GM23248 (cell line): ENCODE results near the gene GRB14. TPM values are rescaled to one million over a fixed set of nuclear protein-coding genes. Genes with fewer than 3 reads are reported as not detected.

Experiments
- DNase-seq: peaks from one replicate; pipeline ENCODE4 v3.0.0-alpha.2; 2015
- H2AFZ ChIP-seq: fragments of 200-600 bp; sonication (generic); 2 replicates; pipeline ENCODE4 v1.6.1; 2016; ENCODE audit warnings: antibody characterized with exemption
- H3F3A ChIP-seq: fragments of 200-600 bp; sonication (generic); 2 replicates; pipeline ENCODE4 v1.6.1; 2016; ENCODE audit warnings: mild to moderate bottlenecking, antibody characterized with exemption, mixed run types; ENCODE audit not compliant: insufficient read depth
- H3K27ac ChIP-seq: fragments of 200-600 bp; sonication (generic); 2 replicates; pipeline ENCODE4 v1.5.1; 2016; ENCODE audit warnings: mild to moderate bottlenecking
- H3K27me3 ChIP-seq: fragments of 200-600 bp; sonication (generic); replicated peaks from 2 replicates; pipeline ENCODE4 v1.6.1; 2016; ENCODE audit warnings: mild to moderate bottlenecking; ENCODE audit not compliant: insufficient read depth
- H3K36me3 ChIP-seq: fragments of 200-600 bp; sonication (generic); 2 replicates; pipeline ENCODE4 v1.6.1; 2016; ENCODE audit warnings: low read depth, mild to moderate bottlenecking
- H3K4me1 ChIP-seq: fragments of 200-600 bp; sonication (generic); 2 replicates; pipeline ENCODE4 v1.6.1; 2016; ENCODE audit warnings: mild to moderate bottlenecking; ENCODE audit not compliant: insufficient read depth
- H3K4me2 ChIP-seq: fragments of 200-600 bp; sonication (generic); one replicate; pipeline ENCODE4 v1.6.1; 2016; ENCODE audit warnings: mild to moderate bottlenecking; ENCODE audit not compliant: unreplicated experiment
- H3K4me3 ChIP-seq: fragments of 200-600 bp; sonication (generic); 2 replicates; pipeline ENCODE4 v1.5.1; 2016; ENCODE audit warnings: mild to moderate bottlenecking
- H3K79me2 ChIP-seq: fragments of 200-600 bp; sonication (generic); 2 replicates; pipeline ENCODE4 v1.6.1; 2016; ENCODE audit warnings: mild to moderate bottlenecking; ENCODE audit not compliant: insufficient read depth
- H3K9ac ChIP-seq: fragments of 200-600 bp; sonication (generic); 2 replicates; pipeline ENCODE4 v1.6.1; 2016; ENCODE audit warnings: mild to moderate bottlenecking
- H3K9me2 ChIP-seq: fragments of 200-600 bp; sonication (generic); 2 replicates; pipeline ENCODE4 v1.6.1; 2016; ENCODE audit warnings: mixed run types, mild to moderate bottlenecking, moderate library complexity; ENCODE audit not compliant: insufficient read depth
- H3K9me3 ChIP-seq: fragments of 200-600 bp; sonication (generic); one replicate; pipeline ENCODE4 v1.6.1; 2017; ENCODE audit warnings: low read depth
- H4K20me1 ChIP-seq: fragments of 200-600 bp; sonication (generic); 2 replicates; pipeline ENCODE4 v1.6.0; 2016; ENCODE audit not compliant: insufficient read depth
- EZH2 ChIP-seq: fragments of 200-600 bp; sonication (generic); IDR thresholded peaks from 2 replicates; pipeline ENCODE4 v1.6.1; 2018; ENCODE audit warnings: antibody characterized with exemption, mild to moderate bottlenecking; ENCODE audit not compliant: insufficient read depth, poor library complexity, severe bottlenecking
- EZH2phosphoT487 ChIP-seq: fragments of 200-600 bp; sonication (generic); IDR thresholded peaks from 2 replicates; pipeline ENCODE4 v1.6.1; 2018; ENCODE audit warnings: antibody characterized with exemption, moderate library complexity, mild to moderate bottlenecking, low read depth; ENCODE audit not compliant: insufficient read depth
- WGBS, 2 experiments: methylation state at CpG; one replicate each; pipeline ENCODE4 v1.1.6; 2015 to 2017; ENCODE audit warnings: low lambda C conversion rate in 2 of 2, low coverage in 1 of 2; ENCODE audit errors: missing lambda C conversion rate in 2 of 2; 5-methylcytosine and 5-hydroxymethylcytosine counted together
- in situ Hi-C: fragments of 300-500 bp; cut with MboI; formaldehyde crosslinking; loops from 2 replicates; pipeline ENCODE4 v1.15.0; 2020
- polyA plus RNA-seq: library from polyadenylated mRNA; unstranded; fragments of >200 nt; fragmentation: Nextera tagmentation; extraction: Ambion mirVana; gene quantifications from 2 replicates; pipeline ENCODE4 v1.2.1, GENCODE V29; 2016
- total RNA-seq: library from RNA; depleted of rRNA; stranded (reverse); fragments of >200 nt; shearing (Covaris generic); gene quantifications from 2 replicates; pipeline ENCODE4 v1.2.3, GENCODE V29; 2014

Gene GRB14
- total and polyA plus RNA-seq, 2 experiments from 2014 or later = 0.23 TPM; not detected in 1

DNA sequence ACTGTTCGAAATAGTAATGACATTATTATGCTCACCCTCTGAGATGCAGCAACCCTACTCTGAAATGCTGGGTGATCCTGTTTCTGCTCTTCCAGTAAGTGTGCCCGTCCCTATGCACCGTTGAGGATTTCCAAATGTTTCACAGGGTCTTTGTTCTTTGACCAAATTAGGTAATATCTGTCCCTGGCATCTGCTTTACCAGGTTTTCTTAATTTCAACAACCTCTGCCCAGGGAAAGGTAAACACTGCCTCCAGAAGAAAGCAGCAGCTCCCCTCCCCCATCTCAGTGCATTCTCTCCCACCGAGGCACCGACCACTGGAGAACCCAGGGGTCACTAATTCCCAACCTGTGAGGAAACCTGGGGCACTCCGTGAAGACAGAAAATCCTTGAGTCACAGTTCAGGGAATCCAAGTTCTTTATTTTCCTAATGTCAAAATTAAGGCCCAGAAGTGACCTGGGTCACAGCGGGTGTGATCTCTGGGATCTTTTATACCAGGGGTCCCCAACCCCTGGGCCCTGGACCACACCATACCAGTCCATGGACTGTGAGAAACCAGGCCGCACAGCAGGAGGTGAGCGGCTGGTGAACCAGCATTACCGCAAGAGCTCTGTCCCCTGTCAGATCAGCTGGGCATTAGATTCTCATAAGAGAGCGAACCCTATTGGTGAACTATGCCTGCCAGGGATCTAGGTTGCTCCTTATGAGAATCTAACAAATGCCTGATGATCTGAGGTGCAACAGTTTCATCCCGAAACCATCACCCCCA lies 1.2 kb upstream of the GRB14 start:
- no peak for DNase-seq
- H3K4me1 ChIP-seq = peaks cover 24% of the 10 kb centered on the region
- 81% methylated on average over 12 of the region's 12 CpGs for WGBS, 2 experiments
- H3K79me2 ChIP-seq = no peaks in the 10 kb centered on the region
- no peaks in the 10 kb centered on the region for H3K36me3 ChIP-seq
- no peak overlapping the region for H3K27ac ChIP-seq
- H3K9me2 ChIP-seq = no peaks in the 10 kb centered on the region
- no peaks in the 10 kb centered on the region for H4K20me1 ChIP-seq
- TF ChIP-seq EZH2 = no peak
- TF ChIP-seq EZH2phosphoT487 = no peak
- no peak overlapping the region for H2AFZ ChIP-seq
- no peak overlapping the region for H3K4me2 ChIP-seq
- H3K9me3 ChIP-seq = no peaks in the 10 kb centered on the region
- no peak overlapping the region for H3K9ac ChIP-seq
- H3F3A ChIP-seq = peaks cover 34% of the 10 kb centered on the region
- H3K27me3 ChIP-seq = peaks cover 6% of the 10 kb centered on the region; the same call in 1 of the 2 replicates
- no peak overlapping the region for H3K4me3 ChIP-seq
- in situ Hi-C loops = no loop called here

- Histone ChIP-seq H3K27me3 (peaks cover 6% of the 10 kb centered on the region; the same call in 1 of the 2 replicates), H3K9ac (no peak overlapping the region), H3K4me1 (peaks cover 28% of the 10 kb centered on the region), H2AFZ (peak overlapping the region; percentile 53; the same call in 1 of the 2 replicates), H3K4me3 (peak overlapping the region; percentile 69), H3K27ac (no peak overlapping the region), H3K36me3 (no peaks in the 10 kb centered on the region), H3K4me2 (peak overlapping the region; percentile 51), H3K9me2 (no peaks in the 10 kb centered on the region), H3K9me3 (no peaks in the 10 kb centered on the region), H4K20me1 (no peaks in the 10 kb centered on the region), H3K79me2 (no peaks in the 10 kb centered on the region), H3F3A (peaks cover 30% of the 10 kb centered on the region)
- DNase-seq = no peak
- in situ Hi-C loops = no loop called here
- TF ChIP-seq EZH2 (no peak), EZH2phosphoT487 (no peak)
- 7 to 8% methylated on average over 9 to 10 of the region's 13 CpGs for WGBS, 2 experiments
Measured at GRCh38 chr2:164621764-164622105, 453 bp upstream of the GRB14 start.

GRCh38 chr2:164620457-164620856 lies 825 bp downstream of the GRB14 start:
- Histone ChIP-seq H3K4me2 (peak overlapping the region; percentile 81), H3K36me3 (no peaks in the 10 kb centered on the region), H3K27ac (no peak overlapping the region), H4K20me1 (no peaks in the 10 kb centered on the region), H3K9me2 (no peaks in the 10 kb centered on the region), H3K9ac (no peak overlapping the region), H3K9me3 (no peaks in the 10 kb centered on the region), H3K4me1 (peaks cover 21% of the 10 kb centered on the region), H3K4me3 (peak overlapping the region; percentile 69), H3F3A (peaks cover 19% of the 10 kb centered on the region), H3K27me3 (peaks cover 6% of the 10 kb centered on the region; the same call in 1 of the 2 replicates), H2AFZ (peak overlapping the region; percentile 70; the same call in 1 of the 2 replicates), H3K79me2 (no peaks in the 10 kb centered on the region)
- no peak for TF ChIP-seq EZH2phosphoT487
- TF ChIP-seq EZH2 = peak; percentile 71
- 16 to 23% methylated on average over 7 of the region's 7 CpGs for WGBS, 2 experiments
- no peak for DNase-seq
- in situ Hi-C loops = no loop called here

DNA sequence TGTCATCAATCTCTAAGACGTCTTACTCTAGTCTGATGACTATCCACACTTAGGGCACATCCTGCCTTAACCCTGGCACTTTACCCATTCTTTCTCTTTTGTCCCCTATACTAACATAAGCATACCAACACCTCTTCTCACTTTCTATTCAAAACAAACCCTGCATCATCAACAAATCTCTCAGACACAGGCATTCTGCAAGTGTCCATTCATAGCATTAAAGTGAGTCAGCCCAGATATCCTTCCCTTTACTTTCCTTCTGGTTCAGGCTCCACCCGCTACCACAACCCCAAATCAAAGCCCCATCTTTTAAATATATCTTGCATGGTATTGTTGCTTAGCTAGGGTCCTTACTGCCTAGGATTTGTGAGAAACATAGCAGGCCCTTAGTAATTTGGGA lies 3.8 kb downstream of the GRB14 start:
- H3K4me1 ChIP-seq = peaks cover 5% of the 10 kb centered on the region; the same call in 1 of the 2 replicates
- no peak overlapping the region for H3K27ac ChIP-seq
- H3F3A ChIP-seq = no peaks in the 10 kb centered on the region
- no peaks in the 10 kb centered on the region for H3K9me3 ChIP-seq
- no peak overlapping the region for H3K4me3 ChIP-seq
- 62% methylated on average over 2 of the region's 2 CpGs for WGBS, 2 experiments
- H2AFZ ChIP-seq = no peak overlapping the region
- in situ Hi-C loops = no loop called here
- no peak overlapping the region for H3K9ac ChIP-seq
- H3K79me2 ChIP-seq = no peaks in the 10 kb centered on the region
- DNase-seq = peak; percentile 51
- no peaks in the 10 kb centered on the region for H3K36me3 ChIP-seq
- no peak overlapping the region for H3K4me2 ChIP-seq
- no peaks in the 10 kb centered on the region for H4K20me1 ChIP-seq
- H3K27me3 ChIP-seq = peaks cover 6% of the 10 kb centered on the region
- no peaks in the 10 kb centered on the region for H3K9me2 ChIP-seq
- TF ChIP-seq EZH2phosphoT487 (no peak), EZH2 (no peak)
